HCEC 1CT (cell line): ENCODE results near the gene SLC10A7.
A peak's percentile ranks its signal among the peaks of the same experiment; 100 is the strongest.

Source experiments
- DNase-seq: peaks from one replicate; pipeline ENCODE4 v3.0.0-alpha.2; 2017

SLC10A7 gene

DNA sequence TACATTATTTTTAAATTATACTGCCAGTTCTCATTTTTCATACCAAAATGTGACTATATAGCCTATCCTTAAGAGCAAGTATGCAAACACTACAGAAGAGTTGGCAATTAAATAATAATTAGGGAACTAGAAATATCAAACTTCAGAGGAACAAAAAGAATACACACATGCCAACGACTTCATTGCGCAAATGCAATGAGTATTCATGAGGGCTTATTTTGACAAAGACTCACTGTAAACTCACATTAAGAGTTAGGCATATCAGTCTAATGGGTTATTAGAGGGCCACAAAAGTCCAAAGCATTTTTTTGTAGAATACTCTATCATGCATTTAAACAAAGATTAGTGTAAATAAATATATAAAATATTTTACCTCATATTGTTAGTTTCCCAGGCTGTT, 31.6 kb downstream of the SLC10A7 start:
- no peak for DNase-seq

DNA sequence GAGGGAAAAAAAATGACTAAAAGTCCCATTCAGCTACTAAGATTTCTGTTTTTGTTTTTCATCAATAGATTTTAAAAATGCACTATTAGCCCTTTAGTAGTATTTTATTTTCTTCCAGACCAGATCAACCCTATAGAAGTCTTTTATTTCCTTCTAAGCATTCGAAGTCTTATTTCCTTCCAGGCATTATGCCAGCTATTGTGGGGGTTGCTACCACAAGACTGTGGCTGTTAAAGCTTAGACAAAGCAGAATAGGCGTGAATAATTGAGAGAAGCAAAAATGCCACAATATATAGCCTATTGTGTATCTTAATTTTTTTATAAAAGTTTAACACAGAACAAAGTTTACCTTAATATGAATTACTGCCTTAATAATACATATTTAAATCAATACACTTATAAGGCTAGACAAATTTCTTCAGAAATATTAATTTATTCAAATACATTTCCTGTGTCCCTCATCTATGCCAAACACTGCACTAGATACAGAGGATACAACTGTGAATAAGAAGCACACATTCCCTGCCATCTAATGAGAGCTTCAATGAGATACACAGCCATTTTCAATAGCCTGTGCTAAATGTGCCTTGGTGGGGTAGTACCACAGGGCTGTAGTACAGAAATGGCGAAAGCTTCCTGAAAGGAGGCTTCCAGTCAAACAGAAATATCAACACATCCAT, 33.1 kb downstream of the SLC10A7 start:
- no peak for DNase-seq

GRCh38 chr4:146486565-146486964, 35.2 kb downstream of the SLC10A7 start:
- DNase-seq, result no peak

DNA sequence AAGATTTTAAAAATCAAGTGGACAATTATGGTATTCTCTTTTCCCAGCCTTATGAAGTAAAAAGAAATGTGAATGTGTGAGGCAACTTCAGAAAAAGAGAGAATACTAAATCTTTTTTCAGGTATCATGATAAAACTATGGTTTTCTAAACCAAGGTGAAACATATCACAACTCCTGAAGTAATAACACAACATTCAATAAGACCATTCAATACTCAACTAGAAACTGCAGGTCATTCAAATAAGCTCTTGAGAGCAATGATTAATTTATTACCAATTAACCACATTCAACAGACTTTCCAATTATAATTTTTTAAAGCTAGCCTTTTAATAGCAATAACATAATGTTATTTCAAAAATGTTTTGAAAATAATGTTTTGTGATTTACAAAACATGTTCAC, 35.8 kb downstream of the SLC10A7 start:
- no peak for DNase-seq

DNA sequence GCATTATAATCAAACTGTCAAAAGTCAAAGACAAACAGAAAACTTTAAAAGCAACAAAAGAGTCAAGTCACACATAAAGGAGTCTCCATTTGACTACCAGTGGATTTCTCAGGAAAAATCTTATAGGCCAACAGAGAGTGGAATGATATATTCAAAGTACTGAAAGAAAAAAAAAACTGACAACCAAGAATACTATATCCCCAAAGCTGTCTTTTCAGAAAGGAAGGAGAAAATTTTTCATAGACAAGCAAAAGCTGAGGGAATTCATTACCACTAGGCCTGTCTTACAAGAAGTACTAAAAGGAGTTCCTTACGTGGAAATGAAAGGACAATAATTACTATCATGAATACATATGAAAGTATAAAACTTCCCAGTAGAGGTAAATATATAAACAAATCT, 39.0 kb downstream of the SLC10A7 start:
- no peak for DNase-seq

DNA sequence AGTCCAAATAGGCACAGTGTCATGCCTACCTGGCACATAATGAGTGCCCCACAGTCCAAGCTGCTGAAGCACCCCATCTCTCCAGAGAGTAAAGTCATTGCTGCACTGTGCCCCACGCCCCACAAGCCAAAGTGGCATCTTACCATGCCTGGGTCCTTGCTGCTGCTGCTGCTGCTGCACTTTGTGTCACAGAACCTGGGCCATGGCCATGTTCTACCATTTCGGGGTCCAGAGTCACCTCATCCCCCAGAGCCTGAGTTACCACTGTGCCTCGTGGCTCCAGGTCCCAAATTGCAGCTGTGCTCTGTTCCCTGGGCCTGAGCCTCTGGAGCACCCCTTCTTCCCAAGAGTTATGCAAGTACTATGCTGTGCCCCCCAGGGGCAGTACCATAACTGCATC, 40.5 kb downstream of the SLC10A7 start:
- no peak for DNase-seq

GRCh38 chr4:146478009-146478408, 43.7 kb downstream of the SLC10A7 start:
- no peak for DNase-seq

GRCh38 chr4:146477054-146477453, 44.7 kb downstream of the SLC10A7 start:
- peak; percentile 5 for DNase-seq

DNA sequence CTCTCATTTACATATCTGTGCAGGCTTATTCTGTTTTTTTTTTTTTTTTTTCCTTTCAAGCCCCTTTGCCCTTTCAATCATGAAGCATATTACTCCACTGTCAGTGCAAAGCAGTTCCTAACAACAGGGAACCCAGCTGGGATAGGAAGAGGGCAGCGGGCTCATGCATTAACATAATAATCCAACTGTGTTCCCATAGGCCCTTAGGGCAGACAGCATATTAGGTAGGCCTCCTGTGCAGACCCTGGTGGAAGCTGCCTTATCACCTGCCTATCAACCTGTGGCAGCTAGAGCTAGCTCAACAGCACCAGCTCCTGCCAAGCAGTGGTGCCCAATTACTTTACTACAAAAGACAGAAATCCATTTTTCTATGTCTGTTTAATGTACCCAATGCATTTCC, 49.3 kb downstream of the SLC10A7 start:
- DNase-seq, result no peak

- no peak for DNase-seq
Measured at GRCh38 chr4:146470604-146471003, 51.1 kb downstream of the SLC10A7 start.

DNA sequence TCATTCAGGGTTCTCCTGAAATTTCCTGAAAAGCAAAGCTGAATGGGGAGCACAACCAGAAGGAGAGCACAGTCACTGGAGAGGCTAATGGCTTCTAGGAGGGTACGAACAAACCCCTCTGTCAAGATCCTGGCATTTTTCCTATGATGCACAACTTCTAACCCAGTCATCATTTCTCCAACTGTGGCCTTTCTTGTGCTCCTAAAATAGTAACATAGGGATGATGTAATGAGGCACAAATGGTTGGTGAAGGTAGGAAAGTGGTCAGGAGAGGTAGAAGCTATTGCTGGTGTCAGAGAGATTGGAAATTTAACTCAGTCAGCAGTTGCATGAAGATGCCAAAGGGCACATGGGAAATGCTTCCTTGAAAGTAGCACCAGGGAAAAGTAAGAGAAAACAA, 52.7 kb downstream of the SLC10A7 start:
- no peak for DNase-seq

DNA sequence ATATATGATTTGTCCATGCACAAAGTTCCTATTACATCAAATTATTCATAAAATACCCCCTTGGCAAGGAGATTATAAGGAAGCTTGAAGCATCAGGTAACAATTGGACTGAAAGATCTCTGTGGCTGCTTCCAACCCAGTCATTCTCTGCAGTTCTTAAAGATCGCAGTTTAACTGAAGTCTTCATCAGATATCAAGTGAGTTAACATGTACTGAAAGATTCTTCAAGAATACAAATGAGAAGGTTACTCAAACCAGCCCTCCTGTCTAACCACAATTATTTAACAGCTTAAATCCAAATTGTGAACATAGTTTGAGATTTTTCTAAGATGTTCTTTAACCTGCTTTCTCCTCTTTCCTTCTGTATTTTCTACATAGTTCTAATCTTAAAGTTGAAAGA, 56.1 kb downstream of the SLC10A7 start:
- DNase-seq, result no peak

- DNase-seq, result no peak
Measured at GRCh38 chr4:146462251-146462650, 59.5 kb downstream of the SLC10A7 start.

DNA sequence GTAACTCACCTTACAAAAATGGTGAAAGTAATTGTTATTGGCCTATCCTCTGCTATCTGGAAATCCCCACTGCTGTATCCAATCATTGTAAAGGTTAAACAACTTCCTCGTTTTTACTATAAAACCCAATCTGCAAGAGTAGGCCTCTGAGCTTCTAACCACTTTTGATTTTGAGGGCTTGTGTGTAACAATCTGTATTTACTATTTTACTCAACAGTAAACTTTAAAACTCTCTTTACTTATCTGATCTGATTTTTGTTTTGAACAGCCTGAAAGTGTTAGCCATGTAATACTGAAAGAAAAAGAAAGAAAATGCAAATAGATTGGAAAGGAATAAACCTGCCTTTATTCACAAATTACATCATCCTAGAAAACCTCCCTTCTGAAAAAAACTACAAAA, 63.1 kb downstream of the SLC10A7 start:
- no peak for DNase-seq

DNA sequence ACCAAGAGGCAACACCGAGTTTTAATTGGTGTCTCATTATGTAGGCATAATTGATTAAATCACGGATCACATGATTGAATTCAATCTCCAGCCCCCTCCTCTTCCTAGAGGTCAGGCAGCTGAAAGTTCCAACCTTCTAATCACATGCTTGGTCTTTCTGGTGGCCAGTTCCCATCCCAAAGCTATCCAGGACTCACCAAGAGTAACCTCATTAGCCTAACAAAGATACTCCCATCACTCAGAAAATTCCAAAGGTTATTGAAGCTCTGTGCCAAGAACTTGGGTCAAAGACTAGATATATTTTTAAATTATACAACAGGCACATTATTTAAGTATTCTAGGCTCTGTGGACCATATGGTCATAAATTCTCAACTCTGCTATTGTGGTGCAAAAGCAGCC, 65.1 kb downstream of the SLC10A7 start:
- no peak for DNase-seq

- DNase-seq, result no peak
Measured at GRCh38 chr4:146453181-146453807, 68.4 kb downstream of the SLC10A7 start.

DNA sequence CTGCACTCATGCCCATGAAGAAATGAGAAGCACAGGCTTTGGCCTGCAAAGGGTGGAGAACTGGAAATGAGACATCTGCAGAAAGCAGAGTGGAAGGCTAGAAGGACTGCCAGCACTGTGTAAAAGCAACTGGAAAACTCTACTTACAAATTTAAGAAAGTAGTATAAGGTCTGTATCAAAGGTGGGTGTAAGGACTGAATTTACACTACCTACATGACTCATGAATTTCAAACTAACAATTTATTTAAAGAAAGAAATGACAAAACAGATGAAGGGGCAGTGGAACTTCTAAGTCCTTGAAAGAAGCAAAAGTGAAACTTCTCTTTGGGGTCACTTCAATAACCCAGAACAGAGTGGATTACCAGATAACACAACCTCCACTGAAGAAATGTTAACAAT, 71.2 kb downstream of the SLC10A7 start:
- DNase-seq, result no peak

DNA sequence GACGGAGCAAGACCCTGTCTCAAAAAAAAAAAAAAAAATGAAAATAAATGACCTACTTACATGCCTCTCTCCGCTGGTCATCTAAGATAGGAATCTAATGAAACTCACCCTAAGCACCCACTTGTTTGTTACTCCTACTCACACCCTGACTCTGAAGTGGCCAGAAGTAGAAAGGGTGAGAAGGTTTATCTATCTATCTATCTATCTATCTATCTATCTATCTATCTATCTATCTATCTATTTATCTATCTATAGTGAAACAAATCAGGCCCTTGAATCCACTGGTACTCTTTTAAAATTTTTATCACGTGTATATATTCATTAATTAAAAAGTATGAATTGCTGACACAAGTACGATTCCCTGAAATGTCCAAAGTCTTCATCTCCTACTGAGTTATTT, 75.2 kb downstream of the SLC10A7 start:
- no peak for DNase-seq

GRCh38 chr4:146445198-146446150, 76.3 kb downstream of the SLC10A7 start:
- no peak for DNase-seq

- DNase-seq, result no peak
Measured at GRCh38 chr4:146443525-146443924, 78.2 kb downstream of the SLC10A7 start.

GRCh38 chr4:146442801-146443200, 78.9 kb downstream of the SLC10A7 start:
- peak; percentile 76 for DNase-seq

DNA sequence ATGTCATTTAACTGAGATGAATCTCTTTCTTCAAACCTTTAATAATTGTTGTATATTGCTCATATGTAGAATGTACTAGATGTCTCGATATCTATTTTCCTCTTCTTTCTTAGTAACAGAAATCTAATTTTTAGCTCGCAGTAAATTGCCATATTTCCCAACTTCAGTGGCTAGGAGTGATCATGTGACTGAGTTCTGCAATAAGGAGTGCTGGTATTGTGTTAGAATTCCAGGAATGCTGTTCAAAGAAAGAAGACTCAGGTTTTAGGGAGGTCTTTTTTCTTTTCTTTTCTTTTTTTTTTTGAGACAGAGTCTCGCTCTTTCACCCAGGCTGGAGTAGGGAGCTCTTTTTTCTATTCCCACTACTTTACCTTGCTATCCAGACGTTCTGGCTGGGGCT, 81.7 kb downstream of the SLC10A7 start:
- no peak for DNase-seq

DNA sequence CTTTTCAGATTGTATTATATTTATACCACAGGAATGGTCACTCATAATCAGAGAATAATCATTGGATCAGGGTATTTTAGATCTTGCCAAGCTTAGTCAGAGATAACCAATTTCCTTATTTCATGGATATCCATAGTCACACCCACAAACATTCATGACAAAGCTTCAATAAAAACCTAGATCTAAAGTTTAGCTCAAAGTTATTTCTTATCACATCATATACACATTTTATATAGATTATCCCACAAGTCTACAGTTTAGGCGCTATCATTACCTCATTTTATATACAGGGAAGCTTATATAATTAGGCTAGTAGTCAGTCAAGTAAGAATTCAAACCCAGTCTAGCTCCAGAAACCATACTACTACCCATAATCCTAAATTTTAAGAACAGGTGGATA, 82.3 kb downstream of the SLC10A7 start:
- no peak for DNase-seq

DNA sequence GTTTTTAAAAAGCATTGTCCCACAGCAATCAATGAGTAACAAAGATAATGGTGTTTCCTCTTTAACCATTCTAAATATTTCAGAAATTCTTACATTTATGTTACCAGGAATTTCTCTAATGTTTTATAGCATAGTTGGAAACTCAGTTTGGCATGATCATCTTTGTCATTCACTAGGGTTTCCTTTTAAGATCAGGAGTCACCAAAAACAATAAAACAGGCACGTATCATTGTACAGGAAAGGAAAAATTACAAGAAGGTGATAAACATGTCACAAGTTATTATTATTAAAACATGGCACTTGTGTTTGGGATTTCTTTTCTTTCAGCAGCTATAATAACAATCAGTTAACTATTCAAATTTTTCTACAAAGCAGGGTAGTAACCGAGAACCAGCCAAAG, 84.0 kb downstream of the SLC10A7 start:
- DNase-seq, result no peak
